Keratinocyte (primary cell): ENCODE measurements around the gene ZBTB7B. TPM values are rescaled to one million over a fixed set of nuclear protein-coding genes. Genes with fewer than 3 reads are reported as not detected.

Experiments used
- DNase-seq: peaks from one replicate; pipeline ENCODE4 v3.0.0-alpha.2; 2011; ENCODE audit warnings: low read depth, missing footprints, low spot score
- FAIRE-seq: peaks from 2 replicates; lab custom pipeline; 2011; peaks lifted over from hg19 to GRCh38; lab: Jason Lieb, UNC
- H2AFZ ChIP-seq: 2 replicates; pipeline ENCODE4 v1.6.0; 2012; ENCODE audit warnings: low read length, control low read depth, inconsistent platforms; ENCODE audit not compliant: control insufficient read depth
- H3K27ac ChIP-seq: 2 replicates; pipeline ENCODE4 v1.5.1; 2011; ENCODE audit warnings: low read length; ENCODE audit not compliant: control insufficient read depth, insufficient read depth
- H3K27me3 ChIP-seq: 3 replicates; pipeline ENCODE4 v1.6.0; 2011; ENCODE audit warnings: low read length; ENCODE audit not compliant: control insufficient read depth, insufficient read depth; ENCODE audit errors: extremely low read depth
- H3K36me3 ChIP-seq, 2 experiments: 2 replicates in 1 of 2; 3 replicates in 1 of 2; pipeline ENCODE4 v1.5.1; 2011; ENCODE audit warnings: low read length in 2 of 2, mild to moderate bottlenecking in 1 of 2; ENCODE audit not compliant: control insufficient read depth in 2 of 2, insufficient read depth in 2 of 2; ENCODE audit errors: extremely low read depth in 1 of 2
- H3K4me1 ChIP-seq: 3 replicates; pipeline ENCODE4 v1.5.1; 2011; ENCODE audit warnings: low read length; ENCODE audit not compliant: control insufficient read depth, insufficient read depth; ENCODE audit errors: extremely low read depth
- H3K4me2 ChIP-seq: 3 replicates; pipeline ENCODE4 v1.6.0; 2011; ENCODE audit warnings: low read depth, low read length; ENCODE audit not compliant: control insufficient read depth, insufficient read depth; ENCODE audit errors: extremely low read depth
- H3K4me3 ChIP-seq, 3 experiments: fragments of 200-600 bp in 1 of 3; sonication (generic) in 1 of 3; 2 replicates in 2 of 3; 3 replicates in 1 of 3; pipeline ENCODE4 v1.5.1; 2011 to 2016; ENCODE audit warnings: low read length in 3 of 3, mild to moderate bottlenecking in 3 of 3, control low read depth in 2 of 3, inconsistent platforms in 1 of 3, low read depth in 1 of 3, mixed read lengths in 1 of 3, mixed run types in 1 of 3, moderate library complexity in 1 of 3; ENCODE audit not compliant: control insufficient read depth in 2 of 3, insufficient read depth in 2 of 3; ENCODE audit errors: extremely low read depth in 1 of 3
- H3K79me2 ChIP-seq: 2 replicates; pipeline ENCODE4 v1.6.0; 2012; ENCODE audit warnings: low read length; ENCODE audit not compliant: control insufficient read depth, insufficient read depth
- H3K9ac ChIP-seq: 3 replicates; pipeline ENCODE4 v1.6.0; 2011; ENCODE audit warnings: low read length; ENCODE audit not compliant: control insufficient read depth, insufficient read depth; ENCODE audit errors: extremely low read depth
- H3K9me1 ChIP-seq: 3 replicates; pipeline ENCODE4 v1.6.0; 2011; ENCODE audit warnings: low read length; ENCODE audit not compliant: control insufficient read depth, insufficient read depth; ENCODE audit errors: extremely low read depth
- H3K9me3 ChIP-seq: 2 replicates; pipeline ENCODE4 v1.5.1; 2012; ENCODE audit warnings: low read depth, low read length; ENCODE audit not compliant: control insufficient read depth
- H4K20me1 ChIP-seq: 3 replicates; pipeline ENCODE4 v1.6.0; 2011; ENCODE audit warnings: low read length; ENCODE audit not compliant: control insufficient read depth, insufficient read depth; ENCODE audit errors: extremely low read depth
- CTCF ChIP-seq, 3 experiments: IDR thresholded peaks in 1 of 3; conservative IDR thresholded peaks in 1 of 3; optimal IDR thresholded peaks in 1 of 3; 2 replicates in 2 of 3; 3 replicates in 1 of 3; pipeline versions ENCODE3 to v1.5.1; 2011; ENCODE audit warnings: low read length in 3 of 3, mild to moderate bottlenecking in 3 of 3, moderate library complexity in 2 of 3, control low read depth in 1 of 3, inconsistent platforms in 1 of 3; ENCODE audit not compliant: insufficient read depth in 2 of 3; ENCODE audit errors: extremely low read depth in 1 of 3
- EZH2 ChIP-seq: IDR thresholded peaks from one replicate; pipeline ENCODE4 v1.6.1; 2012; ENCODE audit warnings: inconsistent platforms, mild to moderate bottlenecking, low read length, moderate library complexity
- dilution Hi-C: fragments of 300-500 bp; cut with MboI; formaldehyde crosslinking; loops from one replicate; pipeline ENCODE4 v1.7.0; 2020; ENCODE audit warnings: low sequenced_read_pairs; ENCODE audit not compliant: extremely low pct_ligation_motif_present
- polyA plus RNA-seq, 5 experiments: library from polyadenylated mRNA; depleted of rRNA in 3 of 5; stranded (reverse) in 3 of 5; stranded (forward) in 1 of 5; unstranded in 1 of 5; fragments of >200 nt; gene quantifications; 1 replicate in 1 of 5; 2 replicates in 3 of 5; 3 replicates in 1 of 5; pipeline versions ENCODE4 v1.2.1 to v1.2.3, GENCODE V29; 2011 to 2012; ENCODE audit warnings: missing spikeins in 2 of 5, low read depth in 1 of 5, low replicate concordance in 1 of 5

Gene ZBTB7B
- polyA plus RNA-seq, 1 donor (not counting 4 experiments of a cell fraction or from before 2014, with no cell fraction given): 20.9 TPM

- H3K4me1 ChIP-seq: peaks cover 20% of the 10 kb centered on the region
- dilution Hi-C loops: no loop called here
- no peak overlapping the region for H3K4me2 ChIP-seq
- no peak overlapping the region for H3K4me3 ChIP-seq
- no peaks in the 10 kb centered on the region for H3K27me3 ChIP-seq
- H3K79me2 ChIP-seq: peaks cover 4% of the 10 kb centered on the region
- no peak for DNase-seq
- H3K9me3 ChIP-seq: no peaks in the 10 kb centered on the region
- no peak overlapping the region for H2AFZ ChIP-seq
- TF ChIP-seq EZH2 (no peak), CTCF (optimal IDR thresholded peaks at IDR 0.05 in 1 of 3, IDR thresholded peaks at IDR 0.05 in 1 of 3, conservative IDR thresholded peaks at IDR 0.05 in 1 of 3; ENCODE audit: extremely low read depth in 1 of 3, insufficient read depth in 2 of 3, low read length in 3 of 3) (no peak)
- peaks cover 9 to 13% of the 10 kb centered on the region in 2 experiments for H3K36me3 ChIP-seq
- H4K20me1 ChIP-seq: no peaks in the 10 kb centered on the region
- H3K9me1 ChIP-seq: no peaks in the 10 kb centered on the region
- H3K27ac ChIP-seq: no peak overlapping the region
- no peak for FAIRE-seq
- H3K9ac ChIP-seq: no peak overlapping the region
These were observed 48.1 kb upstream of the ZBTB7B start for GRCh38 chr1:154954541-154954940.

GRCh38 chr1:154955039-154955717 is 47.4 kb upstream of the ZBTB7B start:
- FAIRE-seq: no peak
- H4K20me1 ChIP-seq: no peaks in the 10 kb centered on the region
- DNase-seq: no peak
- peak overlapping the region; percentile 73 for H3K4me2 ChIP-seq
- no peak overlapping the region for H2AFZ ChIP-seq
- TF ChIP-seq CTCF (optimal IDR thresholded peaks at IDR 0.05 in 1 of 3, IDR thresholded peaks at IDR 0.05 in 1 of 3, conservative IDR thresholded peaks at IDR 0.05 in 1 of 3; ENCODE audit: extremely low read depth in 1 of 3, insufficient read depth in 2 of 3, low read length in 3 of 3) (no peak), EZH2 (no peak)
- no peaks in the 10 kb centered on the region for H3K9me1 ChIP-seq
- dilution Hi-C loops: no loop called here
- no peak overlapping the region for H3K27ac ChIP-seq
- H3K36me3 ChIP-seq: peaks cover 9 to 13% of the 10 kb centered on the region in 2 experiments
- H3K9me3 ChIP-seq: no peaks in the 10 kb centered on the region
- H3K9ac ChIP-seq: peak overlapping the region; percentile 56
- no peaks in the 10 kb centered on the region for H3K27me3 ChIP-seq
- peak overlapping the region; percentile 49 to 71 (median 58) for H3K4me3 ChIP-seq
- peaks cover 22% of the 10 kb centered on the region for H3K4me1 ChIP-seq
- peaks cover 8% of the 10 kb centered on the region for H3K79me2 ChIP-seq
